ENCODE measurements around the gene BACH2.
"Not testable (repeated sequence)": the region's sequence is repeated elsewhere in the genome, so short reads cannot be mapped to it uniquely, and the experiment has no call there.

Gene BACH2

DNA sequence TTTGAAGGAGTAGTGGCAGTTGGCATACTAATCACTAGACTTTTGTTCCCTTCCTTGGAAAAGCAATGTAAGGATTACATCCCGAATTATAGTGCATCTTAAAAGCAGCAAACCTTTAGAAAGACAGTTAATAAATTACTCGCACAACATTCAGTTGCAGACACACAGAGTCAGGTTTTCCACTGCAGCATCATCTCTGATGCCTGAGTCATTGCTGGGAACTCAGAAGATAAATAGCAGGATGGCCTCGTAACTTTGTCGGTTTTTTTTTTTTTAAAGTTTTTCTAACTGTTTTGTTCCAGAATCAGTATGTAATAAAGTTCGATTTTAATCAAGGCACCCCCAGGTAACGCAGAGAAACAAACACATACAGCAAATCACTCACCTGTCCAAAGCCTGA is 368.0 kb downstream of the BACH2 start:
- no peak for DNase-seq

DNA sequence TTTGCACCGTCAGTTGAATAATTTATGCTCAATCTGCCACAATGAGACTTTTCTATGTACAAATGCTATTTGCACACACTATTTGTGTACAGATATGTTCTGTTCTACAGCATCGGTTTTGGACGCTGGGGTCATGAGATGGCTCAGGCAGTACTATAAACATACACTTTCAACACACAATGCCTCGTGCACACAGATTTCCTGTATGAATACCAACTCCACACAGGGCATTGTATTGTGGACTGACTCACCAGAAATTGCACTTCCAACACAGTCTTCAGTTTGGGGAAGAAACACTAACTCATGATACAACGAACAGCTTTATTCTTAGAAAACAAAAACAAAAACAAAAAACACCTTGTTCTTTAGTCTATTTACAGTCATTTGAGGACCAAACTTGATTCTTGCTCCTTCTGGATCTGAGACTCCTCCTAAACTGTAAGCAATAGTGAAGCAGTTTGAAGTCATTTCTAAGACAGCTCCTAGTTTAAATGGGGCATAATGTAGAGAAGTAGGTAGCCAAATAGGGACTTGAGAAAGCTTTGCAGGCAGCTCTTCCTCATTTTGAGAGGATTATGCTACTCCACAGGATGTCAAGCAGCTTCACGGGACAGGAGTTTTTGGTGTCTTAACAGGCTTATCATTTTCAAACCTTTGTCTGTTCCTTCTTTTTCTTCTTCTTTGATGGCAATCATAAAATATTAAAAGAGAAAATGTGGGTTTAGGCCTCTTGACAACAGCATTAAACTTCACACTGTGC is 368.7 kb downstream of the BACH2 start:
- DNase-seq: no peak

DNA sequence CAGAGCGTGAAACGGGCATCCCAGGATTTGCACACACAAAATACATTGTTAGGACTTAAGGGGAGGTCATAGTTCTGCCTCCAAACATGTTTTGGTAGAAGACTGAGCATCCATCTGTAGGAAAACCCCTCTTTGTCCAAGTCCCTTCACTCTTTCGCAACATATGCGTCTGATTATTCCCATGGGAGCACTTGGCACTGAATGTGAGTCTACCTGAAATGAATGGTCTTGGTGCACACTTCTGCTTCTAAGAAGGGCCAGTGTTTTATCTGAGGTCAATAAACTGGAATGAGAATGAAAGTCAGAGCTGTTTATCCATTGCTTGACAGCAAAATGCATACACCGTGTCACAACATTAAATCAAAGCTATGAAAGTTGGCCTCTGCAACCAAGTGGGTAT is 369.4 kb downstream of the BACH2 start:
- DNase-seq: no peak

DNA sequence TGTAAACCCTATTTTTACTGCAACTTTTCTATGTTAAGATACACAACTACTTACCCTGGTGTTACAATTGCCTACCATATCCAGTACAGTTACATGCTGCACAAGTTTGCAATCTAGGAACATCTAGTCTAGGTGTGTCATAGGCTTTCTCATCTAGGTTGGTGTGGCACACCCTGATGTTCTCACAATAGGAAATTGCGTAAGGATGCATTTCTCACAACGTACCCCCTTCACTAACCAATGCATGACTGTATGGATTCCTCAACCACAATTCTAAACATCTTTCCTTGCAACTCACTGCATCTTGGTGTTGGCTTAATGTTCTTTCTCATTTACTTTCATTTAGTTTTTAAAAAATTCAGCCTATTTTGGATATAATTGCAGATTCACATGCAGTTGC is 370.8 kb downstream of the BACH2 start:
- no peak for DNase-seq

DNA sequence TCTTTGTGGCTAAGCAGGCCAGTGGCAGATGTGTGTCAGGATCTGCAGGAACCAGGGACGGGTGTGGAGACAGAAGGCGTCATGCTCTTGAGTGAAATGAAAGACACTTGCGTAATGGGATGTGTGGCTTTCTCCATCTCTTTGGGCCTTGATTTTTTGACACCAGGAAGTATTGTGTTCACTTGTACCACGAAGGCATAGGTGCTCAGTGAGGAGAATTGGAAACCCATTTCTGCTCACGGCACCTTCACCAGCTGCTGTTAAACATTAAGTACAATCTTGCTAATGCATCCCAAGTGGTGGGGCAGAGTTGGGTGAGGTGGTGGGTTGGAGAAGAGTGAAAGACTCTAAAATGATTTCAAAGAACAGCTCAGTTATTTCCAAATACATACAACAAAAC is 372.4 kb downstream of the BACH2 start:
- DNase-seq: no peak

DNA sequence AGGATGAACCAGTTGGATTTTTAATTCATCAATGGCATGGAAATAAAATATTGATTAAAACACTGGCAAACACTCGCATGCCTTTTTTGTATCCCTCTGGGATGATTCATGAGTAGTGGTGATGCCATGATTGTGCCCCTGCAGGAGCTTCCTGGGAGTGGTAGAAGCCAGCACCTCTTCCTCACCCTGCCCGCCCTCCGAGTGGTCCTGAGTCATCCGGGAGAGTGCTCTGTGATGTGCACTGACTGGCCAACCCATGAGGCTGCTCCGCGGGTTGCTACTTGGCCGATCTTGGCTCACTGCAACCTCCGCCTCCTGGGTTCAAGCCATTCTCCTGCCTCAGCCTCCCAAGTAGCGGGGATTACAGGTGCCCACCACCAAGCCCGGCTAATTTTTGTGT is 375.0 kb downstream of the BACH2 start:
- no peak for DNase-seq

DNA sequence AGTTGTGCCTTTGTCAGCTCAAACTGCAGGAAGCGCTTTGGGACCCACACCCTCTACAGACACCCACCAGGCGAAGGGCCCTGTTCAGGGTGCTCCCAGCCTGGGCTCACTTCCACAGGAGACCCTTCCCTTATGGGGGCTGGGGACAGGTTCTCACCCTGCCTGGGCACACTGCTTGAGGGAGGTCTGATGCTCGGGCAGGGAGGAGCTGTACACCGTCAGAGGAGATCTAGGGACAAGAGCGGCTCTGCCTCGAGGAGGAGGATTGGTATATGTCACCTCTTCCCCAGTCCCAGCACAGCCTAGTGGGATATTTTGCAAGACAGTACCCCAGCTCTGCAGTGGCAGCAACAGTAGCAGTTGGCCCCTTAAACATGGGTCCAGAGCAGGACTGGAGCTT is 375.4 kb downstream of the BACH2 start:
- DNase-seq: no peak

DNA sequence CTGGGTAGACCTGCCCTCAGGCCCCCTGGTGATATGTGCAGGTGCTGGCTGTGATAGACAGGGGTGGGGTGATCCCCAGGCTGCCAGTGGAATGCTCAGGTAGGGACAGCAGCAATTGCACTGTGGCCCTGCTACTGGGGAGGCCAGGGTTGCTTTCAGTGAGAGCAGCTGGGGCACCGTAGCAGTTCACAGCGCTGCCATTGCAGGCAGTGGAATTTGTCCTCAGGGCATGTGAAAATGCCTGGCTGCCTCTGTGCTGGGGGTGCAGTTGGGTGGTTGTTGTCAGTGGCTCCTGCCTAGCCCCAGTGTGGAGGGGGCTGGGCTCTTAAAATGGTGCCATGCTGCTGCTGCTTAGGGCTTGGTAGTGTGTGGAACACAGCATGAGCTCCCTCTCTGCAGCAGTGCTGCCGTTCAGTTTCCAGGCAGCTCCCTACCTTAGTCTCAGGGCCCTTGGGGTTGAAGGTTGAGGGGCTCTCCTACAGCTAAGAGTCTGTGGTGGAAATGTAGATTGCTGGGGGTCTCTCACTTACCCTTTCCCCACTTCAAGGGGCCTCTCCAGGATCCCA is 378.8 kb downstream of the BACH2 start:
- DNase-seq: no peak

DNA sequence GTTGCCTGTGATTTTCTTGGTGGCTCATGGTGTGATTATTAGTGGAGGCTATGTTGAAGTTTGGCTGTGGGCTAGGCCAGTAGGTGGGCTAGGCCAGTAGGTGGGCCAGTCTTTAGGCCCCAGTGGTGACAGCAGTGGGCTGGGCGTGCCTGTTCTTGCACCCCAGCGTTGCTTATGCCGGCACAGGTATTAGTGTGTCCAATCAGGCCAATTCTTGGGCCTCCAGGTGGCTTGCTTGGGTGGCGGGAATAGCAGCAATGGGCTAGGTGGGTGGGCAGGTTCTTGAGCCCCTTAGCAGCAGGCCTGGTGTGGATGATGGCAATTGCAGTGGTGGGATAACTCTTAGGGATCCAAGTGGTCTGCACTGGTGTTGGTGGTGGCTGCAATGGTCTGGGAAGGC is 379.4 kb downstream of the BACH2 start:
- no peak for DNase-seq

DNA sequence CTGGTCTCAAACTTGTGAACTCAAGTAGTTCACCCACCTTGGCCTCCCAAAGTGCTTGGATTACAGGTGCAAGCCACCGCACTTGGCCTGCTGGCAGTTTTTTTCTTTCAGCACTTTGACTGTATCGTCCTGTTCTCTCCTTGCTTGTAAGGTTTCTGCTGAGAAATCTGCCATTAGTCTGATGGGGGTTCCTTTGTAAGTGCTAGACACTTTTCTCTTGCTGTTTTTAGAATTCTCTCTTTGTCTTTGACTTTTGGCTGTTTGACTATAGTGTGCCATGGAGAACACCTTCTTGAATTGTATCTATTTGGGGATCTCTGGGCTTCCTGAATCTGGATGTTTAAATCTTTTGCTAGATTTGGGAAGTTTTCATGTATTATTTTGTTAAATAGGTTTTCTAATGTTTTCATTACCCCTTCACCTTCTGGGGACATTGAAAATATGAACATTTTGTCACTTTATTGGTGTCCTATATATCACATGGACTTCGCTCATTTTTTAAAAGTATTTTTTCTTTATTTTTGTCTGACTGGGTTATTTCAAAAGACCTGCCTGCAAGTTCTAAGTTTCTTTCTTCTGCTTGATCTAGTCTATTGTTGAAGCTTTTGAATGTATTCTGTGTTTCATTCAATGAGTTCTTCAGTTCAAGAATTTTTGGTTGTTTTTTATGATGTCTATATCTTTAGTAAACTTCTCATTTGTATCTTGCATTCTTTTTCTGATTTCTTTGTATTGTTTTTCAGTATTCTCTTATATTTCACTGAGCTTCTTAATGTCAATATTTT is 380.3 kb downstream of the BACH2 start:
- no peak for DNase-seq

DNA sequence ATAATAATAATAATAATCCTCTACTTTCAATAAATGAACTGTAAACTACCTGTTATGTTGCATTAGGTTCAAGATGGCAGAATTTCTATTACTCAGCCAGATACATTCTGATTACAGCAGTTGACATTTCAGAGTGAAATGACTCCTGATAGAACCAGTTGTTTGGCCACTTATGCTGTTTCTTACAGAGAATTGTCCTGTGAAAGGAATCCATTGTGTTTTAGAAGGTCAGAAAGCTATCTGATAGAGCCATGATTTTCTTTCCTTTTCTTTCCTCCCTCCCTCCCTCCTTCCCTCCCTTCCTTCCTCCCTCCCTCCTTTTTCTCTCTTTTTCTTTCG is 385.8 kb downstream of the BACH2 start:
- DNase-seq: no peak

DNA sequence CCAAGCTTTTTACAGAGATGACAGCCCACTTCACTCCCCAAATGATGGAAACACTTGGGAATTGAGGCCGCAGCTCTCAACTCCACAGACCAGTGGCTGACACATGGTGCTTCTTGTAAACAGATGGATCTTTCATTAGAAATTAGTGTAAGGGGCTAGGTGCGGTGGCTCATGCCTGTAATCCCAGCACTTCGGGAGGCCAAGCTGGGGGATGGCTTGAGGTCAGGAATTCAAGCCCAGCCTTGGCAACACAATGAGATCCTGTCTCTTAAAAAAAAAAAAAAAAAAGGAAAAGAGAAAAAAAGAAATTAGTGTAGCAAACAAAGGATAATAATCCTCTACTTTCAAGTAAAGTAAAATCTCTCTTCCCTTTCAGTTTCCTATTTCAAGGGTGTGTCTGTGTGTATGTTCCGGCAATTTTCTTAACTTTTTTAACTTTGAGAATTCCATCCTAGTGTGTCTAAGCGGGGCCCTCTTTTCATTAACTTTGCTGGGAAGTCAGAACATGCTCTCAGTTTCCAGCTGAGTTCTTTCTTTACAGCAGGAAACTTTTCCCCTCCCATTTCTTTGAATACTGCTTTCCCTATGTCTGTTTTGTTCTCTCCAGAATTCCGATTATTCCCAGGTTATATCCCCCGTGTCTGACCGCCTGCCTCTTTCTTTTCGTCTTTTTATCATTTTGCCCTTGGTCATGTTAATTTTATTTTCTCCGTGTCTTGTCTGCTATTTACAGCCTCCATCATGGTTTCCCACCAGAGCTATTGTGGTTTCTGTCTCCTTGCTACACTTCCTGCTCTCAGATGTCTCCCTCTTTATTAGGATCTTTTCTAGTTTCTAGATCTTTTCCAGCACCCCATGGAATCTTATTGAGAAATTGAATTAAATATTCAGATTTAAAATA is 386.4 kb downstream of the BACH2 start:
- DNase-seq: not testable (repeated sequence)

DNA sequence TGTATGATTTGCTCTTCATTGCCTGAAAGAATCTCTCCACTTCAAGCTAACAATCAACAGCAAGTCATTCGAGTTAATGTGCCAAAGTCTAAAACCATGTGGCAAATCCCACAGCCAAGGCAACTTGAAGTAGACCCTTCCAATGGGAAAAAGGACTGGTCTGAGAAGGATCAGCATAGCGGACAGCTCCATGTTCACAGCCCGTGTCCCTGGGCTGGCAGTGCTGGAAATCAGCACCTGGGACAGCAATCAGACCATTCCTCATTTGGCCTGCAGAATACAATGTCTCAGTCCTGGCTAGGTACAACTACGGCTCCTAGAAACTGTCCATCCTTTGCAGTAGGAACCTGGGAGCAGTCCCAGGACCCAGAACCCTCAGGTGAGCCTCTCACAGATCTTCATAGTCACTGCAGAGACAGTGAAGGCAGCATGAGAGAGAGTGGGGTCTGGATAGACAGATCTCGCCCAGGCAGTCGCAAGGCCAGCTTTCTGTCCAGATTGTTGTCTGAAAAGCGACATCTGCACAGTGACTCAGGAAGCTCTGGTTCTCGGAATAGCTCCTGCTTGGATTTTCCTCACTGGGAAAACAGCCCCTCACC is 401.3 kb downstream of the BACH2 start:
- no peak for DNase-seq

DNA sequence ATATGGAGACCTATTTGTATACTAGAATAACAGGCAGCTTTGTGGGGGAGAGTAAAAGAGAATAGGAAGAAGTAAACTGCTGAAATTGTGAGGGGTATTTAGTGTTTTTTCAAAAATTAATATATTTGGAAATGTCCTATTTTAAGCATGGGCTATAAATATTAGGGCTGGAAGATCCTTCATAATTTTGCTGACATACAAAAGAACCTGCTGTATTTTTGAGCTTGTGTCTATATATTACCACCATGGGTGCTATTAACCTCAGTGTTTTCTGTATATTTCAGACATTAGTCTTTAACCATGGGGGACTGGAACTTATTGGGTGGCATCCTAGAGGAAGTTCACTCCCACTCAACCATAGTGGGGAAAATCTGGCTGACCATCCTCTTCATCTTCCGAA is 402.5 kb downstream of the BACH2 start, which contains the start of gene GJA10:
TSS of gene GJA10 (plus strand) at position 301 of the 400 bp plus-strand sequence. CDS start at position 301, 0 bp downstream.
- DNase-seq: no peak

DNA sequence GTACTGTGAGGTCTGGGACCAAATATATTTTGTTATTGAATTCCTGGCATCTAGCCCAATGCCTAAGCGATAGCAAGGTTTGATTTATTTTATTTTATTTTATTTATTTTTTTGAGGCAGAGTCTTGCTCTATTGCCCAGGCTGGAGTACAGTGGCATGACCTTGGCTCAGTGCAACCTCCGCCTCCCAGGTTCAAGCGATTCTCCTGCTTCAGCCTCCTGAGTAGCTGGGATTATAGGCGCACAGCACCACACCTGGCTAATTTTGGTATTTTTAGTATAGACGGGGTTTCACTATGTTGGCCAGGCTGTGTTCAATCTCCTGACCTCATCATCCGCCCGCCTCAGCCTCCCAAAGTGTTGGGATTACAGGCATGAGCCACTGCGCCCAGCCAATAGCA is 404.1 kb downstream of the BACH2 start:
- not testable (repeated sequence) for DNase-seq

DNA sequence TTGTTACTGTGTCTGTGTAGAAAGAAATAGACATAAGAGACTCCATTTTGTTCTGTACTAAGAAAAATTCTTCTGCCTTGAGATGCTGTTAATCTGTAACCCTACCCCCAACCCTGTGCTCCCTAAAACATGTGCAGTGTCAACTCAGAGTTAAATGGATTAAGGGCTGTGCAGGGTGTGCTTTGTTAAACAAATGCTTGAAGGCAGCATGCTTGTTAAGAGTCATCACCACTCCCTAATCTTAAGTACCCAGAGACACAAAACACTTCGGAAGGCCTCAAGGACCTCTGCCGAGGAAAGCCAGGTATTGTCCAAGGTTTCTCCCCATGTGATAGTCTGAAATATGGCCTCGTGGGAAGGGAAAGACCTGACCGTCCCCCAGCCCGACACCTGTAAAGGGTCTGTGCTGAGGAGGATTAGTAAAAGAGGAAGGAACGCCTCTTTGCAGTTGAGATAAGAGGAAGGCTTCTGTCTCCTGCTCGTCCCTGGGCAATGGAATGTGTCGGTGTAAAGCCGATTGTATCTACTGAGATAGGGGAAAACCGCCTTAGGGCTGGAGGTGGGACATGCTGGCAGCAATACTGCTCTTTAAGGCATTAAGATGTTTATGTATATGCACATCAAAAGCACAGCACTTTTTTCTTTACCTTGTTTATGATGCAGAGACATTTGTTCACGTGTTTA is 405.7 kb downstream of the BACH2 start:
- DNase-seq: peak; percentile 18

DNA sequence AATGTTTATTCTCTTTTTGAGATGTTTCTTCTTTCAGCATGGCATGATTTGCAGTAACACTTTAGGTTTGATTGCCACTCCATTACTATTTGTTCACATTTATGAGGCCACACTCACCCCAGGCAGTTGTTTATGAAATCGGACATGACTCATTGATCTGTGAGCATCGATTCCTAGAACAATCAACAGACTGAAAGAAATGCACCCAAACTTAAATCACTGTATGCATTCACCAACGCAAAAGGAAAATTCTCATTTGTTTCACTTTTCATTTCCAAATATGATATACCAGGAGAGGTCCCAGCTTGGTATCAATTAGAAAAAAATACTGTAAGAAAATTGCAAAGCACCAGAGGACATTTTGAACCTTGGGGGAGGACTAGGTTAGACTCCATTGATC is 407.8 kb downstream of the BACH2 start:
- no peak for DNase-seq

DNA sequence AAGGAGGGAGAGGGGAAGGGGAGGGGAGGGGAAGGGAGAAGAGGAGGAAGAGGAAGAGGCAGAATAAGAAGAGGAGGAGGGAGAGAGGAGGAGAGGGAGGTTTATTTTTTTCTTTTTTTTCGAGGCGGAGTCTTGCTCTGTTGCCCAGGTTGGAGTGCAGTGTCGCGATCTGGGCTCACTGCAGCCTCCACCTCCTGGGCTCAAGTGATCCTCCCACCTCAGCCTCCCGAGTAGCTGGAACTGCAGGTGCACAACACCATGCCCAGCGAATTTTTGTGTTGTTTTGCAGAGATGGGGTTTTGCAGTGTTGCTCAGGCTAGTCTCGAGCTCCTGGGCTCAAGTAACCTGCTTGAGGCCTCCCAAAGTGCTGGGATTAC is 408.5 kb downstream of the BACH2 start:
- no peak for DNase-seq

DNA sequence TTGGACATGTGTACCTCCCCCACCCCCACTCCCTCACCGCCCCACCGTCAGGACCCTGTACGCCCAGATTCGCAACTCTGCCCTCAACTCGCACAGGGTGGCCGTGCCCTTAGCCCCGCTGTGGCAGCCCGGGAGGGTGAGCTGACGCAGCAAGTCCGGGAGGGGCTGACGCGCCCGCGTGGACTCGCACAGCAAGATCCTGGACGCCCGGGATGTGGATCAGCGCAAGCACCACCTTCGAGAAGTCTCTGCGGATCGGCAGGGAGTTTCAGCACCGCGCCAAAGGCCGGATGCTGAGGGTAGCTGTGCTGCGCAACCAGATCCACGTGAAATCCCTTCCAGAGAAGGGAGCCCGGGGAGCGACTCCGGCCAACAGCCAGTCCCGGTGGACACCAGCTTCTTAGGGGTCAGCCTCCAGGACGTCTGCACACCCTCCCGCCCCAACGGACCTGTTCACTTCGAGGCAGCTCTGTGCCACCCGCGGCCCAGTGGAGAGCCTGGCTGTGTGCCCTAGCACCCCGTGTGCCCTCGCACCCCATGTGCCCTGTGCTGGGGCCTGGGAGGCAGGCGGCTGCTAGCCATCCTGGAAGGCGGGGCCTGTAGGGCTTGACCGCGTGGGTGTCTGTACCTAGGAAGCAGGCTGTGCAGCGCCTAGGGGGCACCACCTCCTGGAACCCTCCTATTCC is 409.0 kb downstream of the BACH2 start:
- no peak for DNase-seq

DNA sequence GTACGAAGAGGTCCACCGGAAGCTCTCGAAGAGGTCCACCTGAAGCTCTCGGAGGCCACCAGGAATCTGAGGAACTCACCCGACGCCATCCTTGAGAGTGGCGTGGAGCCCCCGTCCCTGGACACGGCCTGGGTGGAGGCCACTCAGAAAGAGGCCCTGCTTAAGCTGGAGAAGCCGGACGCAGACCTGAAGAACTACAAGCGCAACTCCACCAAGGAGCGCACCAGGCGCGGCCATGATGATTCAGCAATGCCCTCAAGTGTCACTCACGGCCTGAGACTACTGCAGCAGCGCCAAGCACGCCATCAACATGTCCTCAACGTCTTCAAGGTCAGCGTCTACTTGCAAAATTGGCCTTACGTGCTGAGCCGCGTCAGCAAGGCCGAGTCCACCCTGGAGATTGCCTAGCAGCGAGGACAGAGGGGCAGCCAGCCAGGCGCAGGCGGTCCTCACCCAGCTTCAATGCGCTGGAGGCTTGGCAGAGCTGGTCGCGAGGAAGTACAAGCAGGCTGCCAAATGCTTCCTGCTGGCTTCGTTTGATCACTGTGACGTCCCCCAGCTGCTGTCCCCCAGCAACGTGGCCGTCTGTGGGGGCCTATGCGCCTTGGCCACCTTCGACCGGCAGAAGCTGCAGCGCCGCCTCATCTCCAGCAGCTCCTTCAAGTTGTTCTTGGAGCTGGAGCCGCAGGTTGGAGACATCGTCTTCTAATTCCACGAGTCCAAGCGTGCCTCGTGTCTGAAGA is 410.1 kb downstream of the BACH2 start:
- no peak for DNase-seq
